NB4 (cell line): ENCODE data around the gene PDE6H.

Source experiments
- DNase-seq: peaks from one replicate; pipeline ENCODE4 v3.0.0; 2010; ENCODE audit warnings: low read depth
- H3K4me3 ChIP-seq: one replicate; pipeline ENCODE4 v1.5.1; 2011; ENCODE audit warnings: mild to moderate bottlenecking, low read depth, low read length, moderate library complexity
- MYC ChIP-seq: IDR thresholded peaks from 2 replicates; pipeline ENCODE4 v1.6.1; 2011; ENCODE audit warnings: low read depth, low read length
- POLR2A ChIP-seq: IDR thresholded peaks from 2 replicates; pipeline ENCODE4 v1.6.1; 2011; ENCODE audit warnings: mild to moderate bottlenecking; ENCODE audit not compliant: insufficient read length; ENCODE audit errors: extremely low read depth
- TF ChIP-seq, protein P1 (sequence below): IDR thresholded peaks from 2 replicates; pipeline ENCODE4 v1.6.1; 2011; ENCODE audit warnings: low read depth, low read length
- TF ChIP-seq, protein P2 (sequence below): IDR thresholded peaks from one replicate; pipeline ENCODE4 v1.5.1; 2012; ENCODE audit warnings: low read depth, low read length

The PDE6H gene

DNA sequence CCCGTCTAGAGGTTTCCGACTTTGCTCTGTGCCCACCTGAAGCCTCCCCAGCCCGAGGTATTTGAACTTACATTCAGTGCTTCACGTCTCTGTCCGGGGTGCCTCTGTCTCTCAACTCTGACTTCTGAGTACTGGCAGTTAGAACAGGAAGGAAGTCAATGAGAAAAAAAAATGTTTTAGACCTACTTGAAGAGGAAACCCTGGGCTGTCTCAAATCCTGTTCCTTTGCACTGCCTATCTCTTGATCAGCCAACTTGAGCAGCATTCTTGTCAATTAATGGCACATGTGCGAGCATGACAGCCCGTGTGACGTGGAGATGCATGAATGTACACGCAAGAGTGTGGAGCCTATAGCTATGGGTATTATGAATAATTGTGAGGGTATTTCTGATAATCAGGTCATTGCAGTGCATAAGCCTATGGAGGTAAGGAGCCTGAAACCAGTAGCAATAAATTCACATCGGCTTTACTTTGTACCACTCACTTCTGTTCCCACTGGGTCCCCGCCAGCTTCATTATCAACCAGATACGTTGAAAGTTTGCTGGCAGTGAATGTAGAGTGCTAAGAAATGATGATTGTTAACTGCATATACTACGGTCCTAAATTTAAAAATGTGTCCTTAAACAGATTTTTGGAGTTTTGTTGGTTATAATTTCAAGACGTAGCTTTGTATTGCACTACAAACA lies 11.2 kb upstream of the PDE6H start, which contains the start of gene ARHGDIB:
ARHGDIB (minus strand) TSS at position 136 of the 687 bp plus-strand sequence. CDS start 10,889 bp downstream, outside the sequence.
- peak; percentile 95 for DNase-seq
- TF ChIP-seq, protein P1, sequence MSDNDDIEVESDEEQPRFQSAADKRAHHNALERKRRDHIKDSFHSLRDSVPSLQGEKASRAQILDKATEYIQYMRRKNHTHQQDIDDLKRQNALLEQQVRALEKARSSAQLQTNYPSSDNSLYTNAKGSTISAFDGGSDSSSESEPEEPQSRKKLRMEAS: peak; percentile 96
- peak; percentile 72 for TF ChIP-seq POLR2A
- peak; percentile 92 for TF ChIP-seq MYC
- TF ChIP-seq, protein P2, sequence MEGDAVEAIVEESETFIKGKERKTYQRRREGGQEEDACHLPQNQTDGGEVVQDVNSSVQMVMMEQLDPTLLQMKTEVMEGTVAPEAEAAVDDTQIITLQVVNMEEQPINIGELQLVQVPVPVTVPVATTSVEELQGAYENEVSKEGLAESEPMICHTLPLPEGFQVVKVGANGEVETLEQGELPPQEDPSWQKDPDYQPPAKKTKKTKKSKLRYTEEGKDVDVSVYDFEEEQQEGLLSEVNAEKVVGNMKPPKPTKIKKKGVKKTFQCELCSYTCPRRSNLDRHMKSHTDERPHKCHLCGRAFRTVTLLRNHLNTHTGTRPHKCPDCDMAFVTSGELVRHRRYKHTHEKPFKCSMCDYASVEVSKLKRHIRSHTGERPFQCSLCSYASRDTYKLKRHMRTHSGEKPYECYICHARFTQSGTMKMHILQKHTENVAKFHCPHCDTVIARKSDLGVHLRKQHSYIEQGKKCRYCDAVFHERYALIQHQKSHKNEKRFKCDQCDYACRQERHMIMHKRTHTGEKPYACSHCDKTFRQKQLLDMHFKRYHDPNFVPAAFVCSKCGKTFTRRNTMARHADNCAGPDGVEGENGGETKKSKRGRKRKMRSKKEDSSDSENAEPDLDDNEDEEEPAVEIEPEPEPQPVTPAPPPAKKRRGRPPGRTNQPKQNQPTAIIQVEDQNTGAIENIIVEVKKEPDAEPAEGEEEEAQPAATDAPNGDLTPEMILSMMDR: no peak
- peak within 1 kb of the TSS; percentile 98 for H3K4me3 ChIP-seq

DNA sequence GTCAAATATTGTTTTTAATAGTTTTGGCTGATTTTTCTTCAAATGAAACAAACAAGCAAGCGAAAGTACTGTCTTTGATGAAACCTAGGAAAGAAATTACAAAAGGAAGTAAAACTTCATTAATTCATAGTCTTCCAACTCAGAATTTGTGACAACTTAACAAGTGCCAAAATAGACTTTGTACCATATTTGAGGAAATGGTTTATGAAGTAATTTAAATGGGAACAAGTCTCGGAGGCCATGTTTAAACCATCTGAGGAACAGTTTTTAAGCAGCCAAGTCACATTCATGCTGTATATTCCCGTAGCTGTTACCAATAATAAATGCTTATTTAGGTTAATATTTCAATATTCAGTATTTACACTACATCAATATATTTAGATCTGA lies 10.7 kb upstream of the PDE6H start:
- peak; percentile 50 for DNase-seq
- peak overlapping the region; percentile 98 for H3K4me3 ChIP-seq
- TF ChIP-seq, protein P2: no peak

DNA sequence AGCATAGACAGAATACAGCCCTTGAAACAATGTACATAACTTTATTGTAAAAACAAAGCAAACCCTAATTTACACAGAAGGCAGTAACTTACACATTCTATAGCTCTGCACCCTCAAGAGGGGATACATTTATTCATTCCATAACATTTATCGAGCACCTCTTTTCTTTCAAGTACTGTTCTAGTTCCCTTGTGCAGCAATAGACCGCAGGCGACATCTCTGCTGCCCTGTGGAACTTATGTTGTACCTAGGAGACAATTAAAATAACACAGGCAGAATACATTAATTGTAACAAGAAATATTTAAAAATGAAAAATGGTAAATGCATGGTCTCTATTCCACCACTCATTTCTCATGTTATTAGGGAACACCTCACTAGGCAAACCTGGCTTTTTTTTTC lies 10.0 kb upstream of the PDE6H start:
- TF ChIP-seq MYC: no peak
- TF ChIP-seq, protein P1: no peak
- TF ChIP-seq, protein P2: no peak
- no peak for TF ChIP-seq POLR2A
- DNase-seq: no peak
- peak overlapping the region; percentile 98 for H3K4me3 ChIP-seq

DNA sequence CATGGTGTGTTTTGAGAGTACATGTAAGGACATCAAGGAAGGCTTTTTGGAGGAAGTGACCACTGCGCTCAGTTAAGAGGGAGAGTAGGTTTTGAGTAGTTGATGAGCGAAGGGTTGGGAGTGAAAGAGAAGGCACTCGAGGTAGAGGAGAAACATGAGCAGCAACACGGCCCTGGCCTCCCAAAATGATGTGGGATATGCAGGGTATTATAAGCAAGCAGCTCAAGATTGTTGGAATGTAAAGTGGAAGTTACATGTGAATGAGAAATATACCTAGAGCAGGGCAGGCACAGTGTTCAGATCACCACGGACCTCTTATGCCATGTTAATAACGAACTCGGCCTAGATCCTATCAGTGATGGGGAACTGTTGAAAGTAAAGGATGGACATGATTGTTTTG lies 9.3 kb upstream of the PDE6H start:
- H3K4me3 ChIP-seq: peak overlapping the region; percentile 98
- TF ChIP-seq, protein P2: no peak
- TF ChIP-seq, protein P1: no peak
- no peak for TF ChIP-seq MYC
- TF ChIP-seq POLR2A: no peak
- DNase-seq: no peak

DNA sequence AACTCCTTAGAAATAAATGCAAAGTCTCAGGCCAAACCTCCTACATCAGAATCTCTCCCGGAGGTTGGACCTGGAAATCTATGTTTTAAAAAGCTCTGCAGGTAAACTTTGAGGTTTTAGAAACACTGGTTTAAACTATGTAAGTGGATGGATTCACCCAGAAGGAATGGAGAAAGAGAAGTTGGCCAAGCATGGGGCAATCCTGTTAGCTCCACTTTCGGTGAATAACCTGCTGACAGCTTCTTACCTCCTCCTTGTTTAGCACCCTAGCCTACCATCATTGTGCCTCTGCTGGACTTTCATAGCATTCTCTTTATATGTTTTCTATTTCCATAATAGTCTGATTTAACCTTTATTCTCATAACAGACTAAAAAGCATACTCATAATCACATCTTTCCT lies 8.4 kb upstream of the PDE6H start:
- TF ChIP-seq POLR2A (no peak), MYC (no peak)
- TF ChIP-seq, protein P1: no peak
- TF ChIP-seq, protein P2: no peak
- H3K4me3 ChIP-seq: no peak overlapping the region
- DNase-seq: no peak

DNA sequence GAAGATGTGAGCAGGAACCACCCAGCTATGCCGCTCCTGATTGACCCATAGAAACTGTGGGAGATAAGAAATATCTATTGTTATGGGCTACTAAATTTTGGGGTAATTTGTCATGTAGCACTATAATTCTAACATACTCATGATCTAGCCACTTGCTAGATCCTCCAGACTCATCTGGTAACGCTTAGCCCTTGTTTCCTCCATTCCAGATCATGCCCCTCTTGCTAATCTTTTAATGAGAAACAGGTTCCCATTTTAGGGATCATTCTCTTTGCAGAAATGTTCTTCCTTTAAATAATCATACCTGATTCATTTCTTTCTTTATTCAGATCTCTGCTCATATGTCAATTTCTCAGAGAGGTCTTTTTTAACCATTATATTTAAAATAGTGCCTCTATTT lies 7.6 kb upstream of the PDE6H start:
- H3K4me3 ChIP-seq: no peak overlapping the region
- TF ChIP-seq MYC (no peak), POLR2A (no peak)
- TF ChIP-seq, protein P2: no peak
- TF ChIP-seq, protein P1: no peak
- DNase-seq: no peak
